HG03159 (cell line): Measurements from ENCODE around the gene ZNF329.
"Not testable (repeated sequence)": the region's sequence is repeated elsewhere in the genome, so short reads cannot be mapped to it uniquely, and the experiment has no call there.

Experiments
- ATAC-seq: cut with Tn5 transposase; IDR thresholded peaks from one replicate; pipeline ENCODE4 v1.9.1; 2021; ENCODE audit warnings: mild to moderate bottlenecking, moderate library complexity; ENCODE audit not compliant: unreplicated experiment

Gene ZNF329

GRCh38 chr19:58150328-58150921, at the start of gene ZNF329:
Gene ZNF329 (minus strand): TSS chr19:58150789. CDS start chr19:58129503, 21,286 bp downstream.
- peak; percentile 50 for ATAC-seq

DNA sequence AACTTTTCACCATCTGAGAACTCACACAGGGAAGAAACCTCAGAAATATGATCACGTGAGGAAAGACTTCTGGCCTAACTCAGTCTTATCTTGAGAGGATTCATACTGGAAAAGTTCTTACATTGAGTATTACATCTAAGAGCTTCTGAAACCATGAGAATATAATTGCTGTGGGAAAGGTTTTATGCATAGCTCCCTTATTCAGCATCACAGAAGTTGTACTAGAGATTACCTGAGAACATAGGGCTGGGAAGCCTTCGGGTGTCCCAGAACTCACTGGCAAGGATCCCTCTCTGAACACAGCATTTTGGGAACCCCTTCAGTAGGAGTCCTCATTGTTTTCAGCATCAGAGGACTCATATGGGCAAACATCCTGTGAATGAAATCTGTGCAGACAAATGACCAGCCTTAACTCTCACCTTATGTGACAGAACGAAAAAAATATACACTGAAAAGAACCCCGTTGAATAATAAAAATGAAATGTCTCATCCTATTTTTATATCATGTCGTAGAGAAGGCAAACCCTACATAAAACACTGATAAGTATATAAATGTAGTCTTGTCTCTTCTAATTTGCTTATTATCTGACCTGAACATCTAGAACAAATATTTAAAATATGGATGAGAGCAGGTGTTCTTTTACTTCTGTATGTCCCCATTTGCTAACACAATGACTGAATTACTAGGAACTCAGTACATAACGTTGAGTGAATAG, 46.5 kb upstream of the ZNF329 start:
- no peak for ATAC-seq

- peak; percentile 4 for ATAC-seq
These were observed 33.2 kb upstream of the ZNF329 start for GRCh38 chr19:58183817-58184215.

GRCh38 chr19:58182989-58183816, 32.6 kb upstream of the ZNF329 start, which contains the start of gene ZNF274:
Gene ZNF274 (plus strand): TSS chr19:58183061. CDS start chr19:58183966, 905 bp downstream.
- ATAC-seq = peak; percentile 89

DNA sequence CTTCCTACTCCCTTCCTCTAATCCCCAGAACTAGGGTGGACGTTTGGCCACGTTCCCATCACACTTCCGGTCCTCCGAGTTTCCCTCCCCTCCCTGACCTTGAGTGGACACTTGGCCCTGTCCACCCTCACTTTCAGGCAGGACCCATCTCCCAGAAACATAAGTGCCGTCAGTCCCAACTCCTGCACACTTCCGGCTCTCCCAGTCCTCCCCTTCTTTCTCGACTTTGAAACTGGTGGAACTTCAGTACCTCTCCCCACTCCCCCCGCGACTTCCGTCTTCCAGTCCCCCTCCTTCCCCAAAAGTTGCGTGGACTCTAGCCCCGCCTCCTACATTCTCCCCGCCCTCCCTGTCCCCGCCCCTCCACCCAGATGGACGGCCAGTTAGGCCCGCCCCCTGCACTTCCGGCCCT, 32.0 kb upstream of the ZNF329 start:
- peak; percentile 49 for ATAC-seq

DNA sequence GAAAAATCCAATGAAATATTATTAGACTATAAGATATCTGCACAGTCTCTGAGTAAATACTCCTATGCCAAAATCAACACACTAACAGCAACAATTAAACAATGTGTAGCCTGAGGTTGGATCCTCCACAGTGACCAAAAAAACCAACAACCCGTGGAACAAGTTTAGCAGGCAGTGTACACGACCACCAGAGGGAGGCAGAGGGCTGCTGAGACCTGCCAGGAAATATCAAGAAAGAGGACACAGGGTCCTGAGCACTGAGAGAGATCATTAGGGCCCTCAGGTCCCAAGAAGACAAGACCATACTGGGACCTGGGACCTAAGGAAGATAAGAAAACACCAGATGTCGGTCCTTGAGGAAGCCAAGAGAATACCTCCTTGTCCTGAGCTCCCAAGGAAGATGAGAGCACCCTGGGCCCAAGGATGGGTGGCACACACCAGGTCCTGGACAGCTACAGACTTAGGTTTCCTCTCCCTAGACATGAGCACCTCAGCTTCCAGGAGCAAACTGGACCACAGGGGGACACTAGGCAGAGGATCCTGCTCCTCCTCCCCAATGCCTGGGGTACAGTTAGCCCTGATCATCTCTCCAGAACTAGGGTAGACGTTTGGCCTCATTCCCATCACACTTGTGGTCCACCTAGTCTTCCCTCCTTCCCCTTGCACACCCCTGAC, 31.4 kb upstream of the ZNF329 start:
- no peak for ATAC-seq

- no peak for ATAC-seq
These were observed 20.3 kb upstream of the ZNF329 start for GRCh38 chr19:58170860-58171259.

DNA sequence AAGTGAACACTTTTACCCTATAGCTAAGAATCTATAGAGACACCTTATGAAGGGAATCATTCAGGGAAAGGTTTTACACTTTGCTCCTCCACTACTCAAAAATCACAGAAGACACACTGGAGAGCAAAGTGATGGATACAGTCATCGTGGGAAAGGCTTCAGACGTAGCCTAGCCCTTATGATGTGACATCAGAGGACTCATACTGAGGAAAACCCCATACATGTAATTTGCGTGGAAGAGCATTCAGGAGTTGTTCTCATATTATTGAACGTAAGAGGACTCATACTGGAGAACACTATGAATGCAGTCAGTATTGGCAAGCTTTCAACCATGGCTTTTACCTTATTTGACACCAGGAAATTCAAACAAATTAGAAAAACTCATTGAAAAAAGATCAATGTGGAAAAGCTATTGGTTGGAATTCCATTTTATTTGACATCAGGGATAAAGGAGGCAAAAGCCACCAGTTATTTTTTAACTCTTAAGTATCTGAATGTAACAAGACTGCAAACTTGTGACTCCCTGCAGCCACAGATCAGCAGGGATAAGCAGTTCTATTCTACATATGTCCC, 16.2 kb upstream of the ZNF329 start:
- ATAC-seq = no peak

GRCh38 chr19:58166268-58166667, 15.7 kb upstream of the ZNF329 start:
- ATAC-seq = no peak

GRCh38 chr19:58157045-58157728, 6.6 kb upstream of the ZNF329 start:
- ATAC-seq = no peak

- ATAC-seq = peak; percentile 66
These were observed 4.4 kb upstream of the ZNF329 start for GRCh38 chr19:58154679-58155648.

DNA sequence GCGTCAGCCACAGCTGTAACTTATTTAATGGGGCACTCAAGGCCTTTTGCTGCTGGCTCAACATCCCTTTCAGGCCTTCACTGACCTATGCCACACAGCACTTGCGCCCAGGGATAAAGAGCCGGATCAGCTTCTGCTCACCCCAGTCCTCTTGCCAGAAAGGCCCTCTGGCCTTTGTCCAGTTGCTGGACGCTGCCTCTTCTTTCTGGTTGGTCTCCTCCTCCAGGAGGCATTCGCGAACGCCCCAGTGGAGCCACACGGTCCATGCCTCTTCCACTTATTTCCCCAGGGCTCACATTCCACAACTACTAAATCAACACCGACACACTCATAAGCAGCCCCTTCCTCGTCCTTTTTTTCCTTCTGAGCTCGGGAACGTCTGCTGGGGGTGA, 3.7 kb upstream of the ZNF329 start:
- ATAC-seq = no peak

GRCh38 chr19:58153386-58153785, 2.8 kb upstream of the ZNF329 start:
- no peak for ATAC-seq

DNA sequence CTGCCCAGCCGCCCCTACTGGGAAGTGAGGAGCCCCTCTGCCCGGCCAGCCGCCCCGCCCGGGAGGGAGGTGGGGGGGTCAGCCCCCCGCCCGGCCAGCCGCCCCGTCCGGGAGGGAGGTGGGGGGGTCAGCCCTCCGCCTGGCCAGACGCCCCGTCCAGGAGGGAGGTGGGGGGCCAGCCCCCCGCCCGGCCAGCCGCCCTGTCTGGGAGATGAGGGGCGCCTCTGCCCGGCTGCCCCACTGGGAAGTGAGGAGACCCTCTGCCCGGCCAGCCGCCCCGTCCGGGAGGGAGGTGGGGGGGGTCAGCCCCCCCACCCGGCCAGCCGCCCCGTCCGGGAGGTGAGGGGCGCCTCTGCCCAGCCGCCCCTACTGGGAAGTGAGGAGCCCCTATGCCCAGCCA, 3.1 kb downstream of the ZNF329 start:
- not testable (repeated sequence) for ATAC-seq

DNA sequence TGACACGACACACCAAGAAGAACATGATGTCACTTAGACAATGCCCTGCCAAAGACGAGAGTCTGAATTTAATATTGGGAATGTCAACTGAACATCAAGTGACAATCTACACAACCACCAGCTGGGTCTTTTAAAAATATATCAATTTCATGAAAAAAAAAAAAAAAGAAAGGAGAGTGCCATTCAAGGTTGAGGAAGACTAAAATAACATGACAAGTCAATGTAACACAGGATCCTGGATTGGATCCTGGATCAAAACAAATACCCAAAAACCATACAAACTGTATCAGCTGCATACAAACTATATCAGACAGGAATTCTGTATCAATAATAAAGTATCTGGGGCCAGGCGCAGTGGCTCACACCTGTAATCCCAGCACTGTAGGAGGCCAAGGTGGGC, 4.7 kb downstream of the ZNF329 start:
- ATAC-seq = no peak

DNA sequence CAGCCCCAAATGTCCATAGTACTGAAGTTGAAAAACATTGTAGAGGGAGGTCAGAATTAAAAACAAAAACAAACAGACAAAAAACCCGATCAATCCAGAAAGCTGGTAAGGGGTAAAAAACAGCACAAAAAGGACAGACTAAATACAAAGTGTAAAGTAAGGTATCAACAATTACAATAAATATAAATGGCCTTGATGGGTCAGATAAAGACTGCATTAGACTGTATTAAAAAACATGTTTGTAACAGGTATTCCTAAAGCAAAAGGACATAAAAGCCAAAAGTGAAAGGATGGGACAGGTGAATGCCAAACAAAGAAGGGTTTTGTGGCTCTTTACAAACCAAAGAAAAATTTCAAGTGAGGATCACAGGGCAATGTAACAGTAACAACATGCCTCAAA, 16.3 kb downstream of the ZNF329 start:
- no peak for ATAC-seq

DNA sequence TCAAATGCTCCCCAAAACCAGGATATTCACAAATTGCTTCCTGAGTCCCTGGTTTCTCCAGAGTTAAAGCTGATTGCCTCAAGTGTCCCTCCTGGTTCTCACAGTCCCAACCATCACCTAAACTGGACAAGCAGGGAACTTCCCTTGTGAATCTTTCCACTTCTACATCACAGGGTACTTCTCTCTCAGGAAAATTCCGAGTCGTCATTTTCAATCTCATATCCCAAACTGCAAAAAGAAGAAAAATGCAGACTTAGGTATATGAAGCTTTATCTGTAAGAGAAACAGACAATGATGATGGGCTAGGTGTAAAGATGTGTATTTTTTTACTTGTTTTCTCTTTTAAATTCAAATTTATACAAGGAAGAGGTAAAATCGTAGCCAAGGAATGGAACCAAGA, 21.3 kb downstream of the ZNF329 start:
- ATAC-seq = no peak

GRCh38 chr19:58128041-58128685, 22.4 kb downstream of the ZNF329 start:
- ATAC-seq = no peak

- ATAC-seq = no peak
These were observed 27.2 kb downstream of the ZNF329 start for GRCh38 chr19:58123354-58123753.
